ENCODE data around the gene CRABP1. TPM values are rescaled to one million over a fixed set of nuclear protein-coding genes. Genes with fewer than 3 reads are reported as not detected.

The CRABP1 gene
- total RNA-seq, 1 donor from 2014 or later, result not detected

DNA sequence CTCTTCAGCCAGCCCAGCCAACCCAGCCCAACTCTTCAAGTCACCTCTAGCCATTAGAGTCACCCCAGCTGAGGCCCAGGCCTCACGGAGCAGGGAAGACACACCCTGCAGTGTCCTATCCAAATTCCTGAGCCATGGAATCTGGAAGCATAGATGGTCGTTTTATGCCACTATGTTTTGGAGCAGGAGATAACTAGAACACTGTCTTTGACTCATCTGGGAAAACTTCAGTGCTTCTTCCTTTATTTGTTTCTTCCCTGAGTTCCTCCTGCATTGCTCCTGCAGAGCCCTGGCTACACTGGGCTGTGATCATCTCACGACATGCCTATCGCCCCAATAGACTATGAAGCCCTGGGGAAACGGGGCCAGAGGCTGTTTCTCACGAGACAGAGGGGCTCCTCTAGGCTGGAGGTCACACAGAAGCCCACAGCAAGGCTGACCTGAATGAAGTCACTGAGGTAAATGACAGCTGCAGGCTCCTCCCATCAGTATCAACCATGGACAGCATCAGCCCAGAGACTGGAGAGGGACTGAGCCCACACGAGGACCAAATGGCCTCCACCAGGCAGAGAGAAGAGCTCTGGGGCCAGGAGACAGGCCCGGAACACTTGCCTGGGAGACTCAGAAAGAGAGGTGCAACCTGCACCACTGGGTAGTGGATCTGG, 22.7 kb downstream of the CRABP1 start:
- peaks cover 3% of the 10 kb centered on the region for H3K27me3 ChIP-seq
- TF ChIP-seq, protein P1, sequence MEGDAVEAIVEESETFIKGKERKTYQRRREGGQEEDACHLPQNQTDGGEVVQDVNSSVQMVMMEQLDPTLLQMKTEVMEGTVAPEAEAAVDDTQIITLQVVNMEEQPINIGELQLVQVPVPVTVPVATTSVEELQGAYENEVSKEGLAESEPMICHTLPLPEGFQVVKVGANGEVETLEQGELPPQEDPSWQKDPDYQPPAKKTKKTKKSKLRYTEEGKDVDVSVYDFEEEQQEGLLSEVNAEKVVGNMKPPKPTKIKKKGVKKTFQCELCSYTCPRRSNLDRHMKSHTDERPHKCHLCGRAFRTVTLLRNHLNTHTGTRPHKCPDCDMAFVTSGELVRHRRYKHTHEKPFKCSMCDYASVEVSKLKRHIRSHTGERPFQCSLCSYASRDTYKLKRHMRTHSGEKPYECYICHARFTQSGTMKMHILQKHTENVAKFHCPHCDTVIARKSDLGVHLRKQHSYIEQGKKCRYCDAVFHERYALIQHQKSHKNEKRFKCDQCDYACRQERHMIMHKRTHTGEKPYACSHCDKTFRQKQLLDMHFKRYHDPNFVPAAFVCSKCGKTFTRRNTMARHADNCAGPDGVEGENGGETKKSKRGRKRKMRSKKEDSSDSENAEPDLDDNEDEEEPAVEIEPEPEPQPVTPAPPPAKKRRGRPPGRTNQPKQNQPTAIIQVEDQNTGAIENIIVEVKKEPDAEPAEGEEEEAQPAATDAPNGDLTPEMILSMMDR (IDR thresholded peaks at IDR 0.05), result no peak
- ATAC-seq (no peak), DNase-seq (no peak)
- H3K4me3 ChIP-seq, result no peak overlapping the region
- intact Hi-C loops (cut with DNase I), result no loop called here
- H3K9me3 ChIP-seq, result no peaks in the 10 kb centered on the region
- H3K36me3 ChIP-seq, result no peaks in the 10 kb centered on the region
- H3K4me1 ChIP-seq, result peaks cover 5% of the 10 kb centered on the region
- no peak overlapping the region for H3K27ac ChIP-seq

DNA sequence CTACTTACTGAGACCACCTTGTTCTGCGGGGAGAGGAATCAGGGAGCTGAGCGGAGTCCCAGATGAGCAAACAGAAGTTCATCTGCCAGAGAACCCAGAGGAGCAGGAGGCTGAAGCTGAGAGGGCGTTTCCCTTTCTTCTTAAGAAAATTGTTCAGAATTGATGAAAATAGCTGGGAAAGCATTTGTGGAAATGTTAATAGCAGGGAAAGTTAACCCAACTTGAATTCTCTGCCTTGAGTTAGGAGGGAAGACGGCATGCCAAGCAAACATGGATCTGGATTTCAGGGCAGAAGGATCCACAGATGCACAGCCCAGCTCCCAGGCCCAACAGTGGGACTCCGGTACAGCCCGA, 23.2 kb downstream of the CRABP1 start:
- H3K4me1 ChIP-seq, result peaks cover 5% of the 10 kb centered on the region
- TF ChIP-seq, protein P1 (IDR thresholded peaks at IDR 0.05), result no peak
- H3K9me3 ChIP-seq, result no peaks in the 10 kb centered on the region
- DNase-seq, result no peak
- intact Hi-C loops (cut with DNase I), result no loop called here
- no peak overlapping the region for H3K4me3 ChIP-seq
- H3K36me3 ChIP-seq, result no peaks in the 10 kb centered on the region
- H3K27ac ChIP-seq, result no peak overlapping the region
- ATAC-seq, result no peak
- peaks cover 3% of the 10 kb centered on the region for H3K27me3 ChIP-seq

DNA sequence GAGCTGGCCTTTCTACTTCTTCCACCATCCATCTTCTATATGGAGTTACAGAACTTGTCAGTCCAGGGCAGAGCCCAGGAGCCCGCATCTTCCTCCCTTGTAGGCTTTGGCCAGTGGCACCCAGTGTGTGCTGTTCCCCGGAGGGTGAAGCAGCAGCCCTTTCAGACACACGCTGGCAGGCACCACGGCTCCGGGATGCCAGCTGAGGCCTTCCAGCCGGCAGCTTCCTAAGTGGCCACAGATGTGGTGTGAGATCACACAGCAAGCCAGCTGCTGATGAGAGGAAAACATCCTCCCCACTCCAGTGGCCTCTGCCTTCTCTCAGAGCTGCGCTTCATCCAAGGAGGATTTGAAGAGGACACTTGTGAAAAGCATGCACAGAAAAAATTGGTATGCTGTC, 24.1 kb downstream of the CRABP1 start:
- Histone ChIP-seq H3K4me1 (peaks cover 5% of the 10 kb centered on the region), H3K9me3 (no peaks in the 10 kb centered on the region), H3K27ac (no peak overlapping the region), H3K27me3 (peaks cover 3% of the 10 kb centered on the region), H3K4me3 (no peak overlapping the region), H3K36me3 (no peaks in the 10 kb centered on the region)
- DNase-seq, result no peak
- intact Hi-C loops (cut with DNase I), result no loop called here
- no peak for ATAC-seq
- TF ChIP-seq, protein P1 (IDR thresholded peaks at IDR 0.05), result no peak

DNA sequence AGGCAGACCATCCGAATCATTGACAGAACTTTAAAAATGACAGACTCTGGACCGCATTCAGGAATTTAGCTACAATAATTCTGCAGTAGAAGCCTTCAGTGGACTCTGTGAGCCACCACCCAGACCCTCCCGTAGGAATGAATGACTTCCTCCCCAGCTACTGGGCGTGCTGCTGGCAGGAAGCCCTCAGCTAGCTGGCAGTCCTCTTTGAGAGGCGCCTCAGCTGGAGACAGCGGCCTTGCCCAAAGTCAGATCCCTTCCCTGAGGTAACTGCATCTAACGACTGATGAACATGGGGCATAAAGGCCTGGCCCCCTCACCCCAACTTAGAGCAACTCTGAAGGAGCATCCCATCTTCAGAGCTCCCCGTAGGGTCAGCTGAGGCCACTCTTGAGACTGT, 25.8 kb downstream of the CRABP1 start:
- Histone ChIP-seq H3K27me3 (no peaks in the 10 kb centered on the region), H3K4me1 (peaks cover 5% of the 10 kb centered on the region), H3K9me3 (no peaks in the 10 kb centered on the region), H3K4me3 (no peak overlapping the region), H3K27ac (no peak overlapping the region), H3K36me3 (no peaks in the 10 kb centered on the region)
- DNase-seq, result no peak
- intact Hi-C loops (cut with DNase I), result no loop called here
- TF ChIP-seq, protein P1 (IDR thresholded peaks at IDR 0.05), result no peak
- peak; percentile 54 for ATAC-seq

DNA sequence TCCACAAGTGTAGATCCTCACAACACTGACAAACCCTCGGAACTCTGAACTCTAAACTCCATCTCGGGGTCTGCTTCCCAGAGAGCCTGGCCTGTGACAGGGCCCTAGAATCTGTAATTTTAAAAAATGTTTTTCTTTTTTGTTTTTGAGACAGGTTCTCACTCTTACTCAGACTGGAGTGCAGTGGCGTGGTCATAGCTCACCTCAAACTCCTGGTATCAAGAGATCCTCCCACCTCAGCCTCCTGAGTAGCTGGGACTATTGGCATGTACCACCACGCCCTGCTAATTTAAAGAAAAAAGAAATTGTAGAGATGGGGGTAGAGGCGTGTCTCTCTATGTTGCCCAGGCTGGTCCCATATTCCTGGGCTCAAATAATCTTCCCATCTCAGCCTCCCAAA, 26.2 kb downstream of the CRABP1 start:
- Histone ChIP-seq H3K4me3 (no peak overlapping the region), H3K9me3 (no peaks in the 10 kb centered on the region), H3K27ac (no peak overlapping the region), H3K27me3 (no peaks in the 10 kb centered on the region), H3K4me1 (peaks cover 5% of the 10 kb centered on the region), H3K36me3 (no peaks in the 10 kb centered on the region)
- DNase-seq (no peak), ATAC-seq (no peak)
- TF ChIP-seq, protein P1 (IDR thresholded peaks at IDR 0.05), result no peak
- intact Hi-C loops (cut with DNase I), result no loop called here

DNA sequence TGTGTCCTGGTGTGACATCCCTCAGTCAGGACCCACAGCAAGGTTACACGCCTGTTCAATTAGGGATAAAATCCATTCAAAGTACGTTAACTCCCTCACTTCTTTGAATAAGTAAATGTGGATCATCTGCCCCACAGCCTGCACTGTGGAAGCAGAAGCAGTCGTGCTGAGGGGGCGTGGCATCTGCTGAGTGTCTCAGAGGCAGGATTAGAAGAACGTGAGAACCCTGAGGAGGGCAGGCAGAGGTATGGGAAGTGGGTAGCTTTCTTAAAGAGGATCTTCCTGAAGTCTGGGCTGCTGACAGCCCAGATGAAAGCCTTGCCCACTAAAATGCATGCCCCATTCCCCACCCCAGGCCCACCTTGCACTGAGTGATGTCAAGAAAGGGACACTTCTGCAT, 28.5 kb downstream of the CRABP1 start:
- ATAC-seq (no peak), DNase-seq (no peak)
- TF ChIP-seq, protein P1 (IDR thresholded peaks at IDR 0.05), result no peak
- H3K36me3 ChIP-seq, result no peaks in the 10 kb centered on the region
- intact Hi-C loops (cut with DNase I), result no loop called here
- H3K27ac ChIP-seq, result no peak overlapping the region
- H3K9me3 ChIP-seq, result no peaks in the 10 kb centered on the region
- no peaks in the 10 kb centered on the region for H3K27me3 ChIP-seq
- peaks cover 5% of the 10 kb centered on the region for H3K4me1 ChIP-seq
- H3K4me3 ChIP-seq, result no peak overlapping the region
